OCI-LY7 (cell line): ENCODE results near the gene ZXDA.
"Not testable (repeated sequence)": the region's sequence is repeated elsewhere in the genome, so short reads cannot be mapped to it uniquely, and the experiment has no call there.

Experiments
- CTCF ChIP-seq: fragments of 200-600 bp; sonication (generic); conservative IDR thresholded peaks from 2 replicates; pipeline ENCODE4 v1.5.1; 2014; ENCODE audit warnings: mild to moderate bottlenecking, antibody characterized with exemption, low read length, moderate library complexity, mixed read lengths
- EZH2phosphoT487 ChIP-seq: fragments of 200-600 bp; sonication (generic); IDR thresholded peaks from 2 replicates; pipeline ENCODE4 v1.6.1; 2018; ENCODE audit warnings: low read depth, borderline replicate concordance, mild to moderate bottlenecking, mixed run types, antibody characterized with exemption, low read length, moderate library complexity, mixed read lengths

DNA sequence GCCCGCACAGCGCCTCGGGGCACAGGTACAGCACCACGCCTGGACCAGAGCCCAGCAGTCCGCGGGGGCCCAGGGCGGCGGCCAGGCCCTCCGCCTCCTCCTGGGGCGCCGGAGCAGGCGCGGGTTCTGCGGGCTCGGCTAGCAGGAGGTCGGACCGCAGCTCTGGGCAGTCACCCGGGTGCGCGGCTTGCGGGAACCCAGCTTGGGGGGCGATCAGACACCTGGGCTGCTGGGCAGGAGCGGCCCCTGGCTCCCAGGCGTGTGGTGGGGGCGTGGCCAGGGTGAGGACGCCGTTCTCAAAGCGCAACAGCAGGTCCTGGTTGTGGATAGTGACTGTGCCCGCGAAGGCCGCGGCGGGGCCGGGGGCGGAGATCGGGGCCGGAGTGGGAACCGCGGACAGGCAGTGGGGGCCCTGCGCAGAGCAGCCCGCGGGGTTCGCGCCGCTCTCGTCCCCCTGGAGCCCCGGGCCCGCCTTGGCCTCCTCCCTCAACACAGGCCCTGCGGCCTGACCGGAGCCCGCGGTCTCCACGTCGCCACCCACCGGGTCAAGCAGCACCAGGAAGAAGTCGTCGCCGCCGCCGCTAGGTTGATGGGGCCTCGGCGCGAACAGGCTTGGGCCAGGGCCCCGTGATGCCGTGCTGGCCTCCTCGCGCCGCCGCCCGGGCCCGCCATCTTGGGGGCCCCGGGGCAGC lies 517 bp downstream of the ZXDA start:
- TF ChIP-seq CTCF, EZH2phosphoT487: not testable (repeated sequence)
